ENCODE measurements around the gene TSPYL6.
"Not testable (repeated sequence)": the region's sequence is repeated elsewhere in the genome, so short reads cannot be mapped to it uniquely, and the experiment has no call there.

Gene TSPYL6

GRCh38 chr2:54256091-54256694, at the start of gene TSPYL6:
TSS of gene TSPYL6 (minus strand) at chr2:54256229. CDS start at chr2:54256151, 78 bp downstream.
- TF ChIP-seq, protein P1, sequence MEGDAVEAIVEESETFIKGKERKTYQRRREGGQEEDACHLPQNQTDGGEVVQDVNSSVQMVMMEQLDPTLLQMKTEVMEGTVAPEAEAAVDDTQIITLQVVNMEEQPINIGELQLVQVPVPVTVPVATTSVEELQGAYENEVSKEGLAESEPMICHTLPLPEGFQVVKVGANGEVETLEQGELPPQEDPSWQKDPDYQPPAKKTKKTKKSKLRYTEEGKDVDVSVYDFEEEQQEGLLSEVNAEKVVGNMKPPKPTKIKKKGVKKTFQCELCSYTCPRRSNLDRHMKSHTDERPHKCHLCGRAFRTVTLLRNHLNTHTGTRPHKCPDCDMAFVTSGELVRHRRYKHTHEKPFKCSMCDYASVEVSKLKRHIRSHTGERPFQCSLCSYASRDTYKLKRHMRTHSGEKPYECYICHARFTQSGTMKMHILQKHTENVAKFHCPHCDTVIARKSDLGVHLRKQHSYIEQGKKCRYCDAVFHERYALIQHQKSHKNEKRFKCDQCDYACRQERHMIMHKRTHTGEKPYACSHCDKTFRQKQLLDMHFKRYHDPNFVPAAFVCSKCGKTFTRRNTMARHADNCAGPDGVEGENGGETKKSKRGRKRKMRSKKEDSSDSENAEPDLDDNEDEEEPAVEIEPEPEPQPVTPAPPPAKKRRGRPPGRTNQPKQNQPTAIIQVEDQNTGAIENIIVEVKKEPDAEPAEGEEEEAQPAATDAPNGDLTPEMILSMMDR (IDR thresholded peaks at IDR 0.05; ENCODE audit: low read depth, low read length, missing control alignments), result no peak
- no peak within 1 kb of the TSS for H3K4me3 ChIP-seq (ENCODE audit: low read depth, low read length)
- no peak for DNase-seq (ENCODE audit: low read depth)
- in situ Hi-C loops (cut with HindIII; ENCODE audit: low sequenced_read_pairs), result no loop called here

DNA sequence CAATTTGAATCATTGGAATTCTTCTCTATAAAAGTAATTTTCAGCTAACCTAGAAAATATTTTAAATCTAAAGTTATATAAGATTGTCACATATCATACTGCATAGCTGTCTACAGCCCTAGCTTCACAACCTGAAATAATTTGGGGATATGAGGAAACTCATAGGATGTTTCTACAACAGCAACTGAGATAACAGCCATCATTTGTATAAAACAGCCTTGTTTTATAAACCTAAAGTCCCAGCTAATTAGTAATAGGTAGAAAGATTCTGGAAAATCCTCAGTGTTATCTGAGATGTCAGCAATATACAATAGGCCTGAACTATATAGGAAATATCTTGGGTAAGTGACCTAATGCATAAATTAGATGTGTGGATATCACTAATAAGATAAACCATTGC, 47.6 kb upstream of the TSPYL6 start:
- in situ Hi-C loops (cut with HindIII; ENCODE audit: low sequenced_read_pairs), result no loop called here
- TF ChIP-seq, protein P1 (IDR thresholded peaks at IDR 0.05; ENCODE audit: low read depth, low read length, missing control alignments), result no peak
- no peak for DNase-seq (ENCODE audit: low read depth)
- H3K4me3 ChIP-seq (ENCODE audit: low read depth, low read length), result no peak overlapping the region

DNA sequence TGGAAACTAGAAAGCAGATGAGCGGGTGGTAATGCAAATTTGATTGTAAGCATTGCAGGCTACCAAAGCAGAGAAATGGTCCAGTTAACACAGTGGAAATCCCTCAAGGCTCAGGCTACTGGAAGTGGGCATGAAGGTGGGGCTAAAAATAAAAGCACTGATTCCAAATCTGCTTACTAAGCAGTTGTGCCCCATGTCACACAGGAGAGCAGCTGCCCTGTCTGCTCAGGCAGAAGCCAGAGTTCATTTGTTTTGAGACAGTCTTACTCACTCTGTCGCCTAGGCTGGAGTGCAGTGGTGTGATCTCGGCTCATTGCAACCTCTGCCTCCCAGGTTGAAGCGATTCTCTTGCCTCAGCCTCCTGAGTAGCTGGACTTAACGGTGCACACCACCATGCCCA, 42.5 kb upstream of the TSPYL6 start:
- no peak overlapping the region for H3K4me3 ChIP-seq (ENCODE audit: low read depth, low read length)
- in situ Hi-C loops (cut with HindIII; ENCODE audit: low sequenced_read_pairs), result no loop called here
- no peak for DNase-seq (ENCODE audit: low read depth)
- TF ChIP-seq, protein P1 (IDR thresholded peaks at IDR 0.05; ENCODE audit: low read depth, low read length, missing control alignments), result no peak

DNA sequence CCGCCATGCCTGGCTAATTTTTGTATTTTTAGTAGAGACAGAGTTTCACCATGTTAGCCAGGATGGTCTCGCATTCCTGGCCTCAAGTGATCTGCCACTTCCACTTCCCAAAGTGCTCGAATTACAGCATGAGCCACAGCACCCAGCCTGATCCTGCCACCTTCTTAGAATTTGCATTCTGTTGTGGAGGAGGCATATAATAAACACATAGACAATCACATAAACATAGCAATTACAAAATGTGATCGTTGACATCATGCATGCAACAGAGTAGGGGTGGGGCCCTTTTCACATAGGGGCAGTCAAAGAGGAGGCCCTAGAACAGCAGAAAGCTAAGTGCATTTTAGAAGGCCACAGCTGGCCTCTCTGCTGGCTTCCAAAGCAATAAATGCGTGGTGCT, 39.9 kb upstream of the TSPYL6 start:
- in situ Hi-C loops (cut with HindIII; ENCODE audit: low sequenced_read_pairs), result no loop called here
- TF ChIP-seq, protein P1 (IDR thresholded peaks at IDR 0.05; ENCODE audit: low read depth, low read length, missing control alignments), result no peak
- no peak overlapping the region for H3K4me3 ChIP-seq (ENCODE audit: low read depth, low read length)
- DNase-seq (ENCODE audit: low read depth), result no peak

- H3K4me3 ChIP-seq (ENCODE audit: low read depth, low read length); in situ Hi-C loops (cut with HindIII; ENCODE audit: low sequenced_read_pairs); DNase-seq (ENCODE audit: low read depth): not testable (repeated sequence)
Measured at GRCh38 chr2:54294665-54295064, 38.6 kb upstream of the TSPYL6 start.

- no peak overlapping the region for H3K4me3 ChIP-seq (ENCODE audit: low read depth, low read length)
- no peak for DNase-seq (ENCODE audit: low read depth)
- in situ Hi-C loops (cut with HindIII; ENCODE audit: low sequenced_read_pairs), result no loop called here
- TF ChIP-seq, protein P1 (IDR thresholded peaks at IDR 0.05; ENCODE audit: low read depth, low read length, missing control alignments), result no peak
Measured at GRCh38 chr2:54290356-54291025, 34.5 kb upstream of the TSPYL6 start.

GRCh38 chr2:54289917-54290316, 33.9 kb upstream of the TSPYL6 start:
- in situ Hi-C loops (cut with HindIII; ENCODE audit: low sequenced_read_pairs), result no loop called here

More at GRCh38 chr2:54289917-54290316, 33.9 kb upstream of the TSPYL6 start:
- no peak for DNase-seq (ENCODE audit: low read depth)
- TF ChIP-seq, protein P1 (IDR thresholded peaks at IDR 0.05; ENCODE audit: low read depth, low read length, missing control alignments), result no peak
- no peak overlapping the region for H3K4me3 ChIP-seq (ENCODE audit: low read depth, low read length)

Data from astrocyte of the cerebellum (primary cell).